Kidney epithelial cell (primary cell): ENCODE data around the gene FAHD1. TPM values are rescaled to one million over a fixed set of nuclear protein-coding genes. Genes with fewer than 3 reads are reported as not detected.

Source experiments
- DNase-seq: peaks from one replicate; pipeline ENCODE4 v3.0.0-alpha.2; 2010; ENCODE audit warnings: low read depth
- H3K27me3 ChIP-seq: 2 replicates; pipeline ENCODE4 v1.6.0; 2011; ENCODE audit warnings: low read length; ENCODE audit not compliant: control insufficient read depth, insufficient read depth
- H3K36me3 ChIP-seq: 2 replicates; pipeline ENCODE4 v1.5.1; 2011; ENCODE audit warnings: low read length; ENCODE audit not compliant: control insufficient read depth, insufficient read depth
- H3K4me3 ChIP-seq: 2 replicates; pipeline ENCODE4 v1.5.1; 2011; ENCODE audit warnings: low read depth, mild to moderate bottlenecking, control low read depth, low read length
- total RNA-seq: library from RNA; depleted of rRNA; stranded (reverse); fragments of >200 nt; gene quantifications from 2 replicates; pipeline ENCODE4 v1.2.3, GENCODE V29; 2015
- TF ChIP-seq, protein P1 (sequence below): IDR thresholded peaks from 2 replicates; pipeline ENCODE4 v1.5.1; 2011; ENCODE audit warnings: mild to moderate bottlenecking, moderate library complexity, low read length, control low read depth, inconsistent platforms; ENCODE audit not compliant: insufficient read depth, poor library complexity, severe bottlenecking

Gene FAHD1
- total RNA-seq, 1 donor from 2014 or later: 59.7 TPM

GRCh38 chr16:1784977-1785845 is 41.8 kb upstream of the FAHD1 start:
- DNase-seq: no peak
- TF ChIP-seq, protein P1, sequence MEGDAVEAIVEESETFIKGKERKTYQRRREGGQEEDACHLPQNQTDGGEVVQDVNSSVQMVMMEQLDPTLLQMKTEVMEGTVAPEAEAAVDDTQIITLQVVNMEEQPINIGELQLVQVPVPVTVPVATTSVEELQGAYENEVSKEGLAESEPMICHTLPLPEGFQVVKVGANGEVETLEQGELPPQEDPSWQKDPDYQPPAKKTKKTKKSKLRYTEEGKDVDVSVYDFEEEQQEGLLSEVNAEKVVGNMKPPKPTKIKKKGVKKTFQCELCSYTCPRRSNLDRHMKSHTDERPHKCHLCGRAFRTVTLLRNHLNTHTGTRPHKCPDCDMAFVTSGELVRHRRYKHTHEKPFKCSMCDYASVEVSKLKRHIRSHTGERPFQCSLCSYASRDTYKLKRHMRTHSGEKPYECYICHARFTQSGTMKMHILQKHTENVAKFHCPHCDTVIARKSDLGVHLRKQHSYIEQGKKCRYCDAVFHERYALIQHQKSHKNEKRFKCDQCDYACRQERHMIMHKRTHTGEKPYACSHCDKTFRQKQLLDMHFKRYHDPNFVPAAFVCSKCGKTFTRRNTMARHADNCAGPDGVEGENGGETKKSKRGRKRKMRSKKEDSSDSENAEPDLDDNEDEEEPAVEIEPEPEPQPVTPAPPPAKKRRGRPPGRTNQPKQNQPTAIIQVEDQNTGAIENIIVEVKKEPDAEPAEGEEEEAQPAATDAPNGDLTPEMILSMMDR: no peak

GRCh38 chr16:1785846-1786170 is 41.2 kb upstream of the FAHD1 start:
- H3K27me3 ChIP-seq: no peaks in the 10 kb centered on the region
- TF ChIP-seq, protein P1: no peak
- no peak for DNase-seq
- H3K36me3 ChIP-seq: no peaks in the 10 kb centered on the region
- no peak overlapping the region for H3K4me3 ChIP-seq

More at GRCh38 chr16:1784977-1785845, 41.8 kb upstream of the FAHD1 start:
- H3K36me3 ChIP-seq: no peaks in the 10 kb centered on the region
- H3K4me3 ChIP-seq: no peak overlapping the region
- H3K27me3 ChIP-seq: no peaks in the 10 kb centered on the region

DNA sequence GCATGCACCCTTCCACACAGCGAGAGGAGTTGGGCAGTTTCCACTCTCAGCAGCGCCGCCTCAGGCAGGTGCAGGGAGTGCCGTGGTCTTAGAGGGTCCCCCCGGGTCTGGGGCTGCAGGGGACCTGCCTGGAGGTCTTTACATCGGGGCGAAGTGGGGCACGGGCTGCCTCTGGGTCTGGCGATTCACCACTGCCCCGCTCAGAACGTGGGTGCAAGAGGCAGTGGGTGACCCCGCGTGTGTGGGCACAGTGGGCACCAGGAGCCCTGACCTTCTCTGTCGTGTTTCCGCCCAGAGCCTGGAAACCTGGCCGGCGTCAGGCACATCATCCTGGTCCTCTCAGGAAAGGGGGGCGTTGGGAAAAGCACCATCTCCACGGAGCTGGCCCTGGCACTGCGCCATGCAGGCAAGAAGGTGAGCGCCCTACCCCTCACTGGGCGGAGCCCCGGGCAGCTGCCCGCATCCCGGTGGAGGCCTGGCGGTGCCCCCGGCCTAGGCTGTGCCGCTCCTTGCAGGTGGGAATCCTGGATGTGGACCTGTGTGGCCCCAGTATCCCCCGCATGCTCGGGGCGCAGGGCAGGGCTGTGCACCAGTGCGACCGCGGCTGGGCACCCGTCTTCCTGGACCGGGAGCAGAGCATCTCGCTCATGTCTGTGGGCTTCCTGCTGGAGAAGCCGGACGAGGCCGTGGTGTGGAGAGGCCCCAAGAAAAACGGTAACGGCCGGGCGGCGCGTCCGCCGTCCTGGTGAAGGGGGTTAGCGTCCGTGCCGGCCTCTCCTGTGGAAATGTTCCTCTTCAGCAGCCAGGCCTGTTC is 40.6 kb upstream of the FAHD1 start:
- TF ChIP-seq, protein P1: no peak
- H3K36me3 ChIP-seq: no peaks in the 10 kb centered on the region
- H3K4me3 ChIP-seq: no peak overlapping the region
- H3K27me3 ChIP-seq: no peaks in the 10 kb centered on the region
- no peak for DNase-seq

GRCh38 chr16:1787056-1787321 is 40.0 kb upstream of the FAHD1 start:
- H3K27me3 ChIP-seq: no peaks in the 10 kb centered on the region
- no peak for DNase-seq
- TF ChIP-seq, protein P1: no peak
- no peak overlapping the region for H3K4me3 ChIP-seq
- H3K36me3 ChIP-seq: no peaks in the 10 kb centered on the region

DNA sequence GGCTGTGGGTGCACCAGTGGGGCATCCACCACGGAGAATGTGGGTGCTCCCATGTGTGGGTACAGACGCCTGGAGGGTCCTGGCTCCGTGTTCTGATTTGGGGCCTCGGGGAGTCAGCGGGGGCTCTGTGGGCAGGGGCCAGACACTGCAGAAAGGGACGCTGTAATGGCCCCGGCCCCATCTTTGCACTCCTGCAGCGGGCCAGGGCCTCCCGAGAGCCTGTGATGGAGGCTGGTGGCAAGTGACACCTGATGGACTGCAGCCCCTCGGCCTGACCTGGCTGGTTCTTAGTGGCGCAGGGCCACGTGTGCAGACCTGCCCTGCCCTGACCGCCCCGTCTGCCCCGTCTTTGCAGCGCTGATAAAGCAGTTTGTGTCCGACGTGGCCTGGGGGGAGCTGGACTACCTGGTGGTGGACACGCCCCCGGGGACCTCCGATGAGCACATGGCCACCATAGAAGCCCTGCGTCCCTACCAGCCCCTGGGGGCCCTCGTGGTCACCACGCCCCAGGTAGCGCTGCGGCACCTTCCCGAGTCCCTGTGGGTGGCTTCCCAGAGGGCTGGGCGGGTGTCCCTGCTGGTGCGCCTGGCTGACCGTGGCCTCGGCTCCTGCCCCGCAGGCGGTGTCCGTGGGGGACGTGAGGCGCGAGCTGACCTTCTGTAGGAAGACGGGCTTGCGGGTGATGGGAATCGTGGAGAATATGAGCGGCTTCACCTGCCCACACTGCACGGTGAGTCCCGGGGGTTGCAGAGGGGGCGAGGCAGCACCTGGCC is 39.5 kb upstream of the FAHD1 start:
- H3K27me3 ChIP-seq: no peaks in the 10 kb centered on the region
- DNase-seq: no peak
- H3K4me3 ChIP-seq: no peak overlapping the region
- TF ChIP-seq, protein P1: no peak
- no peaks in the 10 kb centered on the region for H3K36me3 ChIP-seq
